Neural crest cell (in vitro differentiated cells): ENCODE measurements around the gene MIF4GD. TPM values are rescaled to one million over a fixed set of nuclear protein-coding genes. Genes with fewer than 3 reads are reported as not detected.

Source experiments
- DNase-seq: peaks from one replicate; pipeline ENCODE4 v3.0.0; 2021; ENCODE audit warnings: low read depth, mixed read lengths, low spot score
- H3K27ac Mint-ChIP-seq: one replicate; pipeline ENCODE4 v1.8.0; 2021; ENCODE audit warnings: mild to moderate bottlenecking, mixed read lengths; ENCODE audit not compliant: unreplicated experiment
- H3K27me3 Mint-ChIP-seq: 2 replicates; pipeline ENCODE4 v1.8.0; 2021; ENCODE audit warnings: low read depth, mild to moderate bottlenecking, mixed read lengths
- H3K36me3 Mint-ChIP-seq: 2 replicates; pipeline ENCODE4 v1.8.0; 2021; ENCODE audit warnings: low read depth, mild to moderate bottlenecking, mixed read lengths
- H3K4me1 Mint-ChIP-seq: 2 replicates; pipeline ENCODE4 v1.8.0; 2021; ENCODE audit warnings: mixed read lengths
- H3K4me3 Mint-ChIP-seq: one replicate; pipeline ENCODE4 v1.8.0; 2021; ENCODE audit warnings: mild to moderate bottlenecking, mixed read lengths
- H3K9me3 Mint-ChIP-seq: 2 replicates; pipeline ENCODE4 v1.8.0; 2021; ENCODE audit warnings: mixed read lengths
- CTCF ChIP-seq: fragments of 200-600 bp; sonication (generic); conservative IDR thresholded peaks from 2 replicates; pipeline ENCODE4 v1.5.0; 2021; ENCODE audit warnings: antibody characterized with exemption, mild to moderate bottlenecking
- total RNA-seq: library from RNA; stranded (reverse); gene quantifications from 2 replicates; pipeline ENCODE4 v1.2.1, GENCODE V29; 2021

MIF4GD gene
- total RNA-seq, 1 donor from 2014 or later, result 15.9 TPM

- peak; percentile 50 for DNase-seq
- peaks cover 13% of the 10 kb centered on the region for H3K36me3 Mint-ChIP-seq
- H3K27ac Mint-ChIP-seq, result no peak overlapping the region
- TF ChIP-seq CTCF, result peak; percentile 84
- H3K27me3 Mint-ChIP-seq, result no peaks in the 10 kb centered on the region
- peak overlapping the region; percentile 64 for H3K4me3 Mint-ChIP-seq
- H3K4me1 Mint-ChIP-seq, result no peaks in the 10 kb centered on the region
- H3K9me3 Mint-ChIP-seq, result no peaks in the 10 kb centered on the region
These were observed 32.3 kb downstream of the MIF4GD start for GRCh38 chr17:75238684-75239191.

GRCh38 chr17:75238020-75238580 lies 32.9 kb downstream of the MIF4GD start:
- no peak overlapping the region for H3K27ac Mint-ChIP-seq
- no peaks in the 10 kb centered on the region for H3K4me1 Mint-ChIP-seq
- peaks cover 9% of the 10 kb centered on the region for H3K36me3 Mint-ChIP-seq

GRCh38 chr17:75237100-75238014 lies 33.7 kb downstream of the MIF4GD start:
- Mint-ChIP-seq H3K4me3 (no peak overlapping the region), H3K4me1 (no peaks in the 10 kb centered on the region), H3K27ac (peak overlapping the region; percentile 88), H3K36me3 (peaks cover 14% of the 10 kb centered on the region), H3K27me3 (no peaks in the 10 kb centered on the region), H3K9me3 (no peaks in the 10 kb centered on the region)
- TF ChIP-seq CTCF, result no peak
- DNase-seq, result no peak

More at GRCh38 chr17:75238020-75238580, 32.9 kb downstream of the MIF4GD start:
- TF ChIP-seq CTCF, result no peak
- H3K9me3 Mint-ChIP-seq, result no peaks in the 10 kb centered on the region
- DNase-seq, result no peak
- no peaks in the 10 kb centered on the region for H3K27me3 Mint-ChIP-seq
- H3K4me3 Mint-ChIP-seq, result no peak overlapping the region

GRCh38 chr17:75232786-75233185 lies 38.2 kb downstream of the MIF4GD start:
- Mint-ChIP-seq H3K27me3 (no peaks in the 10 kb centered on the region), H3K4me3 (no peak overlapping the region), H3K36me3 (peaks cover 7% of the 10 kb centered on the region), H3K27ac (no peak overlapping the region), H3K9me3 (no peaks in the 10 kb centered on the region), H3K4me1 (no peaks in the 10 kb centered on the region)
- no peak for TF ChIP-seq CTCF
- no peak for DNase-seq

GRCh38 chr17:75231741-75232464 lies 39.1 kb downstream of the MIF4GD start:
- Mint-ChIP-seq H3K9me3 (no peaks in the 10 kb centered on the region), H3K36me3 (peaks cover 7% of the 10 kb centered on the region), H3K4me1 (no peaks in the 10 kb centered on the region), H3K4me3 (no peak overlapping the region), H3K27me3 (no peaks in the 10 kb centered on the region), H3K27ac (no peak overlapping the region)
- no peak for DNase-seq
- no peak for TF ChIP-seq CTCF
